ENCODE results near the gene SSBP4.

The SSBP4 gene

GRCh38 chr19:18433015-18433691, 14.0 kb downstream of the SSBP4 start:
- H3K4me1 Mint-ChIP-seq: peaks cover 12% of the 10 kb centered on the region
- peak overlapping the region; percentile 77 for H3K4me3 Mint-ChIP-seq
- H3K9me3 Mint-ChIP-seq: no peaks in the 10 kb centered on the region
- no peaks in the 10 kb centered on the region for H3K27me3 Mint-ChIP-seq
- peak overlapping the region; percentile 65 for H3K27ac Mint-ChIP-seq
- no peaks in the 10 kb centered on the region for H3K36me3 Mint-ChIP-seq

- Mint-ChIP-seq H3K27ac (no peak overlapping the region), H3K4me1 (peaks cover 12% of the 10 kb centered on the region), H3K36me3 (no peaks in the 10 kb centered on the region), H3K4me3 (peak overlapping the region; percentile 59), H3K9me3 (no peaks in the 10 kb centered on the region), H3K27me3 (no peaks in the 10 kb centered on the region)
Measured at GRCh38 chr19:18433735-18434398, 14.7 kb downstream of the SSBP4 start.

DNA sequence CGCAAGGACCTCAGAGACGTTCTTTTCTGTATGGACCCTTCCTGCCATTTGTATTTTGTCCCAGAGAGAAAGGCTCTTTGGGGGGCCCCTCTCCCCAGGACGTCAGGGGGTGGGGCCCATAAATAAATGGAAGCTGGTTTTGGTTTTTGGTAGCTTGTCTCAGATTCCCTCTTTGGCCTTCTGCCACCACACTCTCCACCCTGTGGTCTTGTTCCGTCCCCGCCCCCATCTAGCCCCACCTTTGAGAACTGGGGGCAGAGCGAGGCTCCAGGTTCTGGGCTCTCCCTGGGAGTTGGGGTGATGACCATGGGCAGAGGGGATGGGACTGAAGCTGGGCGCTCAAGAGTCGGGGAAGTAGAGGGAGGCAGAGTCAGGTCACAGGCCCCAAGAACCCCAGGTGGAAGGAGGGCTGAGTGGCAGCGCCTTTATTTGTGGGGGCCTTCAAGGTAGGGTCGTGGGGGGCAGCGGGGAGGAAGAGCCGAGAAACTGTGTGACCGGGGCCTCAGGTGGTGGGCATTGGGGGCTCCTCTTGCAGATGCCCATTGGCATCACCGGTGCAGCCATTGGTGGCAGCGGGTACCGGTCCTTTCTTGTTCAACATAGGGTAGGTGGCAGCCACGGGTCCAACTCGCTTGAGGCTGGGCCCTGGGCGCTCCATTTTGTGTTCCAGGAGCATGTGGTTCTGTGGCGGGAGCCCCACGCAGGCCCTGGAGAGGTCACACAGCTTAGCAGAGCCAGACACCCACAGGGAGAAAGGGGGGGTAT, 15.4 kb downstream of the SSBP4 start:
- Mint-ChIP-seq H3K9me3 (no peaks in the 10 kb centered on the region), H3K4me1 (peaks cover 12% of the 10 kb centered on the region), H3K4me3 (peak overlapping the region; percentile 59), H3K27ac (no peak overlapping the region), H3K27me3 (no peaks in the 10 kb centered on the region), H3K36me3 (no peaks in the 10 kb centered on the region)

DNA sequence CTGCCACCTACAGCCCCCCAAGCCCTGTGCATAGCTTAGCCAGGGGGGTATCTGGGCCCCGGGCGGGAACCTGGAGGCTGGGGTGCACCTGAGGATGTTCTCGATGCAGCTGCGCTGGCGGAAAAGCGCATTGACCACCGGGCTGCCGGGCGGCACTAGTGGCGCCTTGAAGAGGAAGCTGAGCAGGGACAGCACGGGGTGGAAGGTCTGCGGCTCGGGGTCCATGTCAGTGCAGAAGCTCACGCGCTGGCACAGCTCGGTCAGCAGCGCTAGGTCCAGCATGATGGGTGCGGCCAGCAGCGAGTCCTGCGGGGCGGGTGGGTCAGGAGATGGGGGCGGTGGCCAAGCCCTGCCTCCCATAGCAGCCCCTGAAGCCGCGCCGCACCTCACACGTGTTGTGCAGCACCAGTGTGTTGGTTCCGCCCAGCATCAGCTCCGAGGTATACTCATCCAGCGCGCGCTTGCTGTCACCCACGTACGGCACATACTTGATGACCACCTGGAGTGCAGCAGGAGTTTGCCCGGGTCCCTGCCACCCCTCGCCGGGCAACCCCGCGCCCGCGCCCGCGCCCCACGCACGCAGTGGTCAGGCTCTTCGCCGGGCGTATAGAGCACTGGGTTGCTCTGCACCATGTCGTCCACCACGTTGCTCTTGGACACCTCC, 16.1 kb downstream of the SSBP4 start:
- no peaks in the 10 kb centered on the region for H3K27me3 Mint-ChIP-seq
- no peak overlapping the region for H3K27ac Mint-ChIP-seq
- H3K4me3 Mint-ChIP-seq: no peak overlapping the region

GRCh38 chr19:18435842-18436670, 16.9 kb downstream of the SSBP4 start:
- Mint-ChIP-seq H3K27me3 (no peaks in the 10 kb centered on the region), H3K4me1 (peaks cover 15% of the 10 kb centered on the region), H3K36me3 (no peaks in the 10 kb centered on the region), H3K9me3 (no peaks in the 10 kb centered on the region), H3K27ac (no peak overlapping the region), H3K4me3 (peak overlapping the region; percentile 52)

More for the DNA sequence above, 16.1 kb downstream of the SSBP4 start:
- H3K9me3 Mint-ChIP-seq: no peaks in the 10 kb centered on the region
- H3K36me3 Mint-ChIP-seq: no peaks in the 10 kb centered on the region
- H3K4me1 Mint-ChIP-seq: peaks cover 12% of the 10 kb centered on the region

GRCh38 chr19:18436671-18437490, 17.7 kb downstream of the SSBP4 start:
- Mint-ChIP-seq H3K4me3 (peak overlapping the region; percentile 73), H3K4me1 (peaks cover 18% of the 10 kb centered on the region), H3K27ac (no peak overlapping the region), H3K36me3 (no peaks in the 10 kb centered on the region), H3K27me3 (no peaks in the 10 kb centered on the region), H3K9me3 (no peaks in the 10 kb centered on the region)

GRCh38 chr19:18437491-18438330, 18.5 kb downstream of the SSBP4 start, which contains the start of gene ISYNA1:
Gene ISYNA1 (minus strand): TSS chr19:18438133. CDS start chr19:18437979, 154 bp downstream.
- Mint-ChIP-seq H3K9me3 (no peaks in the 10 kb centered on the region), H3K27ac (no peak within 1 kb of the TSS), H3K4me1 (peaks cover 25% of the 10 kb centered on the region), H3K36me3 (peaks cover 3% of the 10 kb centered on the region), H3K27me3 (no peaks in the 10 kb centered on the region), H3K4me3 (peak within 1 kb of the TSS; percentile 73)

GRCh38 chr19:18438331-18439024, 19.3 kb downstream of the SSBP4 start:
- Mint-ChIP-seq H3K4me1 (peaks cover 30% of the 10 kb centered on the region), H3K36me3 (peaks cover 6% of the 10 kb centered on the region), H3K9me3 (no peaks in the 10 kb centered on the region), H3K27ac (no peak overlapping the region), H3K27me3 (no peaks in the 10 kb centered on the region), H3K4me3 (peak overlapping the region; percentile 11)

DNA sequence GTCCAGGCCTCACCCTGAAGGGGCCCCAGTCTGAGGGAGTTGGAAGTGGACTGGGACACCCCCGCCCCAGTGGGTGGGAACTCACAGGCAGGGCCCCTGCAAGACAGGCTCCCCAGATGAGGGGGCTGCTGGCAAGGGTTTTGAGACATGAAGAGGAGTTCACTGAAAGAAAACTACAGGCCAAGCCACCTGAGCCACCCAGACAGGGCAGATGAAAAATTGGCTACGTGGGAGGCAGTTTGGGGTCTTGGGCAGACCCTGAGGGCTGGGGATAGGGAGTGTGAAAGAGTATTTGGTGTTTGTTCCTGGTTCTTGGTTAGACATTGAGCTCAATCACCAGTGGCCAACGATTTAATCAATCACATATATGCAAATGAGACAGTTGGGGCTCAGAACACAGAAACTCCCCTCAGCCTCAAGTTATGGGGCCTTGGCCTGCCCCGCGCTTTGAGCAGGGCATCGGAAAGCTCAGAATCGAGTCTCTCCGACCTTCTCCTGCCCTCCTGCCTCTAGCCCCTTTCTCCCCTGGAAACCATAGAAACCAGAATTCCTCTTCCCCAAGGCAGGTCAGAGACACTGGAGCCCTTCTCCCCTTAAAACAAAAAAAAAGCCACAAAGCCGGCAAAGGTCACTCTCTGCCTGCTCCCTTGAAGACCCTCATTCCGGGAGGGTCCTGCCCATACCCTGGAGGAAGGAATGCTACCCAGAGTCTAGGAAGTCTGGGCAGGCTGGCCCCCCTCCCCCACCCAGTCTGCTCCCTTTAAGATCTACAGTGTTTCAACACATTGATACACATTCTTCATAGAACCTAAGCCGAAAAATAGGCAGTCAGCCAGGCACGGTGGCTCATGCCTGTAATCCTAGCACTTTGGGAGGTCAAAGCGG, 20.1 kb downstream of the SSBP4 start:
- no peak overlapping the region for H3K4me3 Mint-ChIP-seq
- peaks cover 6% of the 10 kb centered on the region for H3K36me3 Mint-ChIP-seq
- H3K4me1 Mint-ChIP-seq: peaks cover 31% of the 10 kb centered on the region
- H3K27me3 Mint-ChIP-seq: no peaks in the 10 kb centered on the region
- H3K27ac Mint-ChIP-seq: no peak overlapping the region
- H3K9me3 Mint-ChIP-seq: no peaks in the 10 kb centered on the region

- Mint-ChIP-seq H3K36me3 (peaks cover 6% of the 10 kb centered on the region), H3K27me3 (no peaks in the 10 kb centered on the region), H3K4me3 (no peak overlapping the region), H3K9me3 (no peaks in the 10 kb centered on the region), H3K27ac (no peak overlapping the region), H3K4me1 (peaks cover 31% of the 10 kb centered on the region)
Measured at GRCh38 chr19:18439910-18440237, 20.7 kb downstream of the SSBP4 start.

- peaks cover 31% of the 10 kb centered on the region for H3K4me1 Mint-ChIP-seq
- H3K27me3 Mint-ChIP-seq: no peaks in the 10 kb centered on the region
- H3K9me3 Mint-ChIP-seq: no peaks in the 10 kb centered on the region
- H3K36me3 Mint-ChIP-seq: peaks cover 6% of the 10 kb centered on the region
- no peak overlapping the region for H3K4me3 Mint-ChIP-seq
- H3K27ac Mint-ChIP-seq: peak overlapping the region; percentile 83
Measured at GRCh38 chr19:18440415-18440877, 21.2 kb downstream of the SSBP4 start.
